OCI-LY1 (cell line): ENCODE results near the gene DRC7.

Experiments
- H2AFZ ChIP-seq: fragments of 200-600 bp; sonication (generic), shearing (Covaris generic); 2 replicates; pipeline ENCODE4 v1.6.0; 2014; ENCODE audit warnings: antibody characterized with exemption, mild to moderate bottlenecking, low read length
- H3F3A ChIP-seq: fragments of 200-600 bp; sonication (generic), shearing (Covaris generic); 2 replicates; pipeline ENCODE4 v1.6.0; 2014; ENCODE audit warnings: mild to moderate bottlenecking, antibody characterized with exemption, low read length, moderate library complexity; ENCODE audit not compliant: insufficient read depth
- H3K27ac ChIP-seq: fragments of 200-600 bp; sonication (generic); 2 replicates; pipeline ENCODE4 v1.5.1; 2014; ENCODE audit warnings: low read length, mixed run types, mild to moderate bottlenecking, low read depth; ENCODE audit not compliant: poor library complexity, severe bottlenecking
- H3K27me3 ChIP-seq: fragments of 200-600 bp; sonication (generic); 2 replicates; pipeline ENCODE4 v1.6.0; 2014; ENCODE audit warnings: antibody characterized with exemption, mild to moderate bottlenecking, low read length, moderate library complexity; ENCODE audit not compliant: insufficient read depth
- H3K36me3 ChIP-seq: fragments of 200-600 bp; sonication (generic); 2 replicates; pipeline ENCODE4 v1.6.1; 2014; ENCODE audit warnings: mild to moderate bottlenecking, antibody characterized with exemption, low read length, moderate library complexity, mixed read lengths; ENCODE audit not compliant: insufficient read depth
- H3K4me1 ChIP-seq: fragments of 200-600 bp; sonication (generic); 2 replicates; pipeline ENCODE4 v1.5.1; 2014; ENCODE audit warnings: mild to moderate bottlenecking, low read length, moderate library complexity; ENCODE audit not compliant: insufficient read depth, severe bottlenecking
- H3K4me2 ChIP-seq: fragments of 200-600 bp; sonication (generic), shearing (Covaris generic); 2 replicates; pipeline ENCODE4 v1.6.1; 2014; ENCODE audit warnings: low read length
- H3K4me3 ChIP-seq: fragments of 200-600 bp; sonication (generic); 2 replicates; pipeline ENCODE4 v1.5.1; 2014; ENCODE audit warnings: low read length, low read depth, mild to moderate bottlenecking, mixed read lengths; ENCODE audit not compliant: poor library complexity, severe bottlenecking
- H3K79me2 ChIP-seq: fragments of 200-600 bp; shearing (Covaris generic); 2 replicates; pipeline ENCODE4 v1.6.1; 2016; ENCODE audit warnings: mixed run types, low read length, mixed read lengths; ENCODE audit not compliant: insufficient read depth
- H3K9ac ChIP-seq: fragments of 200-600 bp; sonication (generic), shearing (Covaris generic); 2 replicates; pipeline ENCODE4 v1.6.1; 2014; ENCODE audit warnings: mild to moderate bottlenecking, low read length, mixed read lengths
- H3K9me2 ChIP-seq: fragments of 200-600 bp; sonication (generic), shearing (Covaris generic); 2 replicates; pipeline ENCODE4 v1.6.1; 2014; ENCODE audit warnings: low read depth, mild to moderate bottlenecking, low read length, mixed read lengths
- H3K9me3 ChIP-seq: fragments of 200-600 bp; shearing (Covaris generic); 2 replicates; pipeline ENCODE4 v1.6.1; 2014; ENCODE audit warnings: low read length, mixed read lengths
- H4K20me1 ChIP-seq: fragments of 200-600 bp; sonication (generic), shearing (Covaris generic); 2 replicates; pipeline ENCODE4 v1.6.0; 2016; ENCODE audit warnings: mild to moderate bottlenecking, low read length; ENCODE audit not compliant: insufficient read depth
- CTCF ChIP-seq: fragments of 200-600 bp; sonication (generic), shearing (Covaris generic); IDR thresholded peaks from 2 replicates; pipeline ENCODE4 v1.5.1; 2017; ENCODE audit warnings: mild to moderate bottlenecking, antibody characterized with exemption, low read length, moderate library complexity, mixed read lengths
- EZH2 ChIP-seq: fragments of 200-600 bp; sonication (generic), shearing (Covaris generic); IDR thresholded peaks from 2 replicates; pipeline ENCODE4 v1.8.0; 2017; ENCODE audit warnings: borderline replicate concordance, mixed run types, mild to moderate bottlenecking, antibody characterized with exemption, low read length, moderate library complexity, mixed read lengths

DRC7 gene

DNA sequence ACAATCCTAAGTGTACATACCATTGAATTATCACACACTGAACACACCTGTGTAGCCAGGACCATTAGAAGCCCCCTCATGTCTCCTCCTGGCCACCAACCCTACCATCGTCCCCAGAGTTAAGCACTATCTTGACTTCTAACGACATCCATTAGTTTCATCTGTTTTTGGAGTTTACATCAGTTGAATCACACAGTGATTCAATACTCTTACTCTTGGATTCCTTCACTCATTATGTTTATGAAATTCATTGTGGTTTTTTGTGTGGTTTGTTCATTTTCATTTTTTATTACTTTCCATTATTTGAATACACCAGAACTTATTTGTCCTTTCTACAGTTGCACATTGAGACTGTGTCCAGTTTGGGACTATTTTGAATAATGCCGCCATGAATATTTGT is 13.6 kb downstream of the DRC7 start:
- H3K9me3 ChIP-seq, result no peaks in the 10 kb centered on the region
- TF ChIP-seq EZH2 (no peak), CTCF (no peak)

GRCh38 chr16:57709663-57710062 is 15.1 kb downstream of the DRC7 start:
- no peaks in the 10 kb centered on the region for H3K27me3 ChIP-seq
- no peak for TF ChIP-seq CTCF
- TF ChIP-seq EZH2, result no peak
- no peak overlapping the region for H3K9ac ChIP-seq

More for the DNA sequence above, 13.6 kb downstream of the DRC7 start:
- Histone ChIP-seq H3K9me2 (no peaks in the 10 kb centered on the region), H3K4me3 (no peak overlapping the region), H3K9ac (no peak overlapping the region), H3K36me3 (no peaks in the 10 kb centered on the region), H3K27ac (no peak overlapping the region), H4K20me1 (no peaks in the 10 kb centered on the region), H3K4me1 (no peaks in the 10 kb centered on the region), H3K27me3 (no peaks in the 10 kb centered on the region), H2AFZ (no peak overlapping the region), H3K79me2 (no peaks in the 10 kb centered on the region), H3K4me2 (no peak overlapping the region), H3F3A (no peaks in the 10 kb centered on the region)

DNA sequence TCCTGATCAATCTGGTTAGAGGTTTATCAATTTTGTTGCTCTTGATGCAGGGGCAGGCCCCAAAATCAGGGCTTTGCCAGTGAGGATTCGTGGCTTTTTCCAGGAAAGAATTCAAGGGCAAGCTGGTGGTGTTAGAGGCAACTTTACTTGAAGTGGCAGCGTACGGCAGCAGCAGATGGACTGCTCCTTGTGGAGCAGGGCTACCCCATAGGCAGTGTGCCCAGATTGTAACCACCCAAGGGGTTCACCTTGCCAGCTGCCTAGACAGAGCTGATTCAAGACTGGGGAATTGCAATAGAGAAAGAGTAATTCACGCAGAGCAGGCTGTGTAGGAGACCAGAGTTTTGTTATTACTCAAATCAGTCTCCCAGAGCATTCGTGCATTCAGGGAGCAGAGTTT is 16.7 kb downstream of the DRC7 start:
- no peak overlapping the region for H3K27ac ChIP-seq
- H3K27me3 ChIP-seq, result peaks cover 3% of the 10 kb centered on the region; the same call in 1 of the 2 replicates
- TF ChIP-seq EZH2 (no peak), CTCF (no peak)
- H2AFZ ChIP-seq, result no peak overlapping the region
- H3K4me1 ChIP-seq, result no peaks in the 10 kb centered on the region
- no peaks in the 10 kb centered on the region for H3K79me2 ChIP-seq
- no peak overlapping the region for H3K9ac ChIP-seq
- H3K9me3 ChIP-seq, result no peaks in the 10 kb centered on the region
- no peaks in the 10 kb centered on the region for H4K20me1 ChIP-seq
- no peaks in the 10 kb centered on the region for H3F3A ChIP-seq
- no peaks in the 10 kb centered on the region for H3K9me2 ChIP-seq
- no peak overlapping the region for H3K4me2 ChIP-seq
- no peaks in the 10 kb centered on the region for H3K36me3 ChIP-seq
- no peak overlapping the region for H3K4me3 ChIP-seq

More at GRCh38 chr16:57709663-57710062, 15.1 kb downstream of the DRC7 start:
- Histone ChIP-seq H3F3A (no peaks in the 10 kb centered on the region), H3K27ac (no peak overlapping the region), H3K4me2 (no peak overlapping the region), H2AFZ (no peak overlapping the region), H3K79me2 (no peaks in the 10 kb centered on the region), H3K9me3 (no peaks in the 10 kb centered on the region), H3K4me3 (no peak overlapping the region), H3K36me3 (no peaks in the 10 kb centered on the region), H3K4me1 (no peaks in the 10 kb centered on the region), H3K9me2 (no peaks in the 10 kb centered on the region), H4K20me1 (no peaks in the 10 kb centered on the region)
